ENCODE results near the gene C9orf85. TPM values are rescaled to one million over a fixed set of nuclear protein-coding genes. Genes with fewer than 3 reads are reported as not detected.

The C9orf85 gene
- total RNA-seq, 6 donors from 2014 or later = 6.5 to 13.0 (median 9.0) TPM

DNA sequence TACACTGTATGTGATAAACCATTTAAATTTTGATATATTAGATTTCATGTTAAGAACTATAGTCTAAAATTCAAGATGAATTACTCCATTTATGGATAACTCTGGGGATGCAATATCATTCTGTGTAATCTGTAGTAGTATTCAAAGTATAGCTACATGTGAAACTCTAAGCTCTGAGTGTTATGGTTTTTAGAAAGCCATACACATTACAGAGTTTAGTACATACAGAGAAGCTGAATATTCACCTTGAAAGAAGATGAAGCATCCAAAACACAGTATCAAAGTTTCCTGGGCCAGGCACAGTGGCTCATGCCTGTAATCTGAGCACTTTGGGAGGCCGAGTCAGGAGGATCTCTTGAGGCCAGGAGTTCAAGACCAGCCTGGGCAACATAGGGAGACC lies 25.4 kb upstream of the C9orf85 start:
- DNase-seq (no peak), ATAC-seq (ENCODE audit: low FRiP score in 2 of 2) (no peak)
- H3K27me3 ChIP-seq = no peaks in the 10 kb centered on the region
- WGBS, 2 donors = 100% methylated on average over 1 of the region's 1 CpG
- H3K27ac ChIP-seq = no peak overlapping the region
- TF ChIP-seq POLR2A (IDR thresholded peaks at IDR 0.05) = no peak
- TF ChIP-seq POLR2AphosphoS5 (IDR thresholded peaks at IDR 0.05) = no peak
- TF ChIP-seq, protein P1, sequence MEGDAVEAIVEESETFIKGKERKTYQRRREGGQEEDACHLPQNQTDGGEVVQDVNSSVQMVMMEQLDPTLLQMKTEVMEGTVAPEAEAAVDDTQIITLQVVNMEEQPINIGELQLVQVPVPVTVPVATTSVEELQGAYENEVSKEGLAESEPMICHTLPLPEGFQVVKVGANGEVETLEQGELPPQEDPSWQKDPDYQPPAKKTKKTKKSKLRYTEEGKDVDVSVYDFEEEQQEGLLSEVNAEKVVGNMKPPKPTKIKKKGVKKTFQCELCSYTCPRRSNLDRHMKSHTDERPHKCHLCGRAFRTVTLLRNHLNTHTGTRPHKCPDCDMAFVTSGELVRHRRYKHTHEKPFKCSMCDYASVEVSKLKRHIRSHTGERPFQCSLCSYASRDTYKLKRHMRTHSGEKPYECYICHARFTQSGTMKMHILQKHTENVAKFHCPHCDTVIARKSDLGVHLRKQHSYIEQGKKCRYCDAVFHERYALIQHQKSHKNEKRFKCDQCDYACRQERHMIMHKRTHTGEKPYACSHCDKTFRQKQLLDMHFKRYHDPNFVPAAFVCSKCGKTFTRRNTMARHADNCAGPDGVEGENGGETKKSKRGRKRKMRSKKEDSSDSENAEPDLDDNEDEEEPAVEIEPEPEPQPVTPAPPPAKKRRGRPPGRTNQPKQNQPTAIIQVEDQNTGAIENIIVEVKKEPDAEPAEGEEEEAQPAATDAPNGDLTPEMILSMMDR (IDR thresholded peaks at IDR 0.05) = no peak
- no peak for TF ChIP-seq EP300 (IDR thresholded peaks at IDR 0.05)
- peaks cover 0 to 17% (median 5%) of the 10 kb centered on the region in 4 donors for H3K4me1 ChIP-seq
- H3K9me3 ChIP-seq = peaks cover 0 to 14% (median 10%) of the 10 kb centered on the region in 4 donors
- no peaks in the 10 kb centered on the region for H3K36me3 ChIP-seq
- no peak overlapping the region for H3K4me3 ChIP-seq

DNA sequence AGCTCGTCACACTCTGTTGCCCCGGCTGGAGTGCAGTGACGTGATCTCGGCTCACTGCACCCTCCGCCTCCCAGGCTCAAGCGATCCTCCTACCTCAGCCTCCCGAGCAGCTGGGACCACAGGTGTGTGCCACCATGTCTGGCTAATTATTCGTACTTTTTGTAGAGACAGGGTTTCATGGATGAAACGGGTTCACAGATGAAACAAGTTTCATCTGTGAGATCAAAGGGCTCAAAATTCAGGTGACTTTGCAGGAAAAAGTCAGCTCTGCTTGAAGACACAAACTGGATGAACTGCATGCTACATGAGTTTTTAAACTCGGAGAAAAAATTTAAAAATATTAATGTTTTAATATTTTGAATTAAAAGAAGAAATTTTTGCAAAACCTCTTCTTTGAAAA lies 24.9 kb upstream of the C9orf85 start:
- Histone ChIP-seq H3K27me3 (no peaks in the 10 kb centered on the region), H3K9me3 (peaks cover 0 to 14% (median 8%) of the 10 kb centered on the region in 4 donors), H3K4me3 (no peak overlapping the region), H3K27ac (no peak overlapping the region), H3K36me3 (no peaks in the 10 kb centered on the region), H3K4me1 (peaks cover 0 to 17% (median 5%) of the 10 kb centered on the region in 4 donors)
- TF ChIP-seq EP300 (IDR thresholded peaks at IDR 0.05) (no peak), POLR2A (IDR thresholded peaks at IDR 0.05) (no peak), POLR2AphosphoS5 (IDR thresholded peaks at IDR 0.05) (no peak)
- TF ChIP-seq, protein P1 (IDR thresholded peaks at IDR 0.05) = no peak
- DNase-seq (peak in 1 of 2 donors; percentile 24), ATAC-seq (ENCODE audit: low FRiP score in 2 of 2) (no peak)
- 99% methylated on average over 10 of the region's 10 CpGs for WGBS, 2 donors

DNA sequence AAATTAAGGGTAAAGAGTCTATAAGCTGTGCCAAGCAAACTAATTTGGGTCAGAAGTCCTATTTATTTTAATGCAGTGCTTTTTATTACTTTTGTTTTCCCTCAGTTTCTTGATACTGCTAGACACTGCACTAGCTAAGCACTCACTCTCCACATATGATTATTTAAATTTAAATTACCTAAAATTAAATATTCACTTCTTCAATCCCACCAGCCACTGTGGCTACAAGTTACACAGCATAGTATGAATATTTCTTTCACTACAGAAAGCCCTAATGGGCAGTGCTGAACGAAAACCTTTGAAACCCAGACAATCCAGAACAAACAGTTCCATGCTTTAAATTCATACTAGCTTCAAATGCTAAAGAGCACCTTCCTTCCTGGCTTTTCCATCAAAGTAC lies 24.1 kb upstream of the C9orf85 start:
- Histone ChIP-seq H3K27ac (no peak overlapping the region), H3K9me3 (peaks cover 0 to 14% (median 8%) of the 10 kb centered on the region in 4 donors), H3K4me3 (no peak overlapping the region), H3K4me1 (peaks cover 0 to 17% (median 5%) of the 10 kb centered on the region in 4 donors), H3K27me3 (no peaks in the 10 kb centered on the region), H3K36me3 (no peaks in the 10 kb centered on the region)
- WGBS, 2 donors = 69 to 86% methylated on average over 1 of the region's 1 CpG
- DNase-seq (no peak), ATAC-seq (ENCODE audit: low FRiP score in 2 of 2) (no peak)
- TF ChIP-seq POLR2AphosphoS5 (IDR thresholded peaks at IDR 0.05) (no peak), POLR2A (IDR thresholded peaks at IDR 0.05) (no peak), EP300 (IDR thresholded peaks at IDR 0.05) (no peak)
- TF ChIP-seq, protein P1 (IDR thresholded peaks at IDR 0.05) = no peak

DNA sequence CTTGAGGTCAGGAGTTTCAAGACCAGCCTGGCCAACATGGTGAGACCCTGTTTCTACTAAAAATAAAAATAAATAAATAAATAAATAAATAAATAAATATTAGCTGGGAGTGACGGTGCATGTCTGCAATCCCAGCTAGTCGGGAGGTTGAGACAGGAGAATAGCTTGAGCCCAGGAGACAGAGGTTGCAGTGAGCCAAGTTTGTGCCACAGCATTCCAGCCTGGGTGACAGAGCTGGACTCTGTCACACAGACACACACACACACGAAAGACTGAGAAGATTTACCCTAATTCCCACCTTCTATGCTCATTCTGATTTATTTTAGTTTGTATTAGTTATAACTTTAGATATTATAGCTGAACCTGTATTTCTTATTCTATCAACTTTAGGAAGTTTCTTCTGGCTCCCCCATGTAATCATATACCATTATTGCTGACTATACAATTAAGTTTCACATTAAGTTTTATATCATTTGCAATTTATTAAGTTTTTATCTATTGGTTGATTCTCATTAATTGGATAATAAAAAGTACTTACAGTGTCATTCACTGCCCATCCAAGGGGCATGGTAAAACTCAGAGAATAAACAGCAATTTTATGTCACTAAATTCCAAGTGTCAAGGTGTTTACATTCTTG lies 21.3 kb upstream of the C9orf85 start:
- no peak overlapping the region for H3K27ac ChIP-seq
- 87 to 90% methylated on average over 3 of the region's 3 CpGs for WGBS, 2 donors
- TF ChIP-seq POLR2AphosphoS5 (IDR thresholded peaks at IDR 0.05) (no peak), POLR2A (IDR thresholded peaks at IDR 0.05) (no peak)
- TF ChIP-seq, protein P1 (IDR thresholded peaks at IDR 0.05) = no peak
- H3K4me1 ChIP-seq = peaks cover 0 to 19% (median 7%) of the 10 kb centered on the region in 4 donors
- no peaks in the 10 kb centered on the region for H3K36me3 ChIP-seq
- DNase-seq (no peak), ATAC-seq (ENCODE audit: low FRiP score in 2 of 2) (no peak)
- H3K9me3 ChIP-seq = no peaks in the 10 kb centered on the region
- no peak overlapping the region for H3K4me3 ChIP-seq
- H3K27me3 ChIP-seq = no peaks in the 10 kb centered on the region

Data from upper lobe of left lung (tissue), 6 donors.